HL-60/S4 treated with retinoic acid at 250 ng/mL for 4 days and 3 days (cell line): Measurements from ENCODE around the gene QKI.

Experiments used
- in situ Hi-C: fragments of 300-500 bp; cut with MboI; formaldehyde crosslinking; loops from 2 replicates; pipeline ENCODE4 v1.7.0; 2022; ENCODE audit warnings: low sequenced_read_pairs

QKI gene

GRCh38 chr6:163526346-163526745, 111.8 kb downstream of the QKI start:
- in situ Hi-C loops: no loop called here

DNA sequence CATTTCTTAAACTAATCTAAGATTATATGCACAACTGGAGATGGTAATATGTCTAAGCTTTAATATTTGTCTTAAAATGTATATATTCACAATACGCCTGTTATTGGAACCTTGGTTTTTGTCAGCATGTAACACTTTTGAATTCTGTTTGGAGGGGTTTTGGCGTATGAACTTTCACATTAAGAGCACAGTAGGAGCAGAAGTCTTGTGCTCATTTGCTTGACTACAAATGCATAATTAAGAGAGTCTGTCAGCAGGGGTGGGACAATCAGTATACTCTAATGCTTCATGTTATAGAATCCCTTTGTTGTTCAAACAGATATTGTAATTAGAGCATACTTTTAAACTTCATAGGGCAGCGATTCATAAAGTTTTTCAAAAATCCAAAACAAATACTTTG, 112.8 kb downstream of the QKI start:
- in situ Hi-C loops: no loop called here

GRCh38 chr6:163529605-163530004, 115.1 kb downstream of the QKI start:
- in situ Hi-C loops: no loop called here

GRCh38 chr6:163530406-163530805, 115.9 kb downstream of the QKI start:
- in situ Hi-C loops: no loop called here

- in situ Hi-C loops: no loop called here
These were observed 116.6 kb downstream of the QKI start for GRCh38 chr6:163531122-163531521.

GRCh38 chr6:163532526-163533078, 118.1 kb downstream of the QKI start:
- in situ Hi-C loops: no loop called here

DNA sequence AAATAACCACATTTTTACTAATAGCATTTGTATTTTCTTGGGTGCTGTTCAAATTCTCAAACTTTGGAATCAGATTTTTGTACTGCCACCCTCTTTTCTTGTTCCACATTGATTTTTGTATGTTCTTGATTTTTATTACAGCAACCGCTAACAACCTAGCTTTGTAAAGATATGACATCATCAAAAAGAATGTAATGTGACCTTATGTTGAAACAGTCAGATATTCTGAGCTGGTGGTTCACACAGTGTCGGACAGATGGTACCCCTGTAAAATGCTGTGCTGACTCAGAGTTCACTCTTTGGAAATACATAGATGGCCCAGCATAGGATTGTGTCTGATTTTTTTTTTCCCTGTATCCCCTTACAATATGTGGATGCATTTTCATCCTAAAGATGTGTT, 118.9 kb downstream of the QKI start:
- in situ Hi-C loops: no loop called here

DNA sequence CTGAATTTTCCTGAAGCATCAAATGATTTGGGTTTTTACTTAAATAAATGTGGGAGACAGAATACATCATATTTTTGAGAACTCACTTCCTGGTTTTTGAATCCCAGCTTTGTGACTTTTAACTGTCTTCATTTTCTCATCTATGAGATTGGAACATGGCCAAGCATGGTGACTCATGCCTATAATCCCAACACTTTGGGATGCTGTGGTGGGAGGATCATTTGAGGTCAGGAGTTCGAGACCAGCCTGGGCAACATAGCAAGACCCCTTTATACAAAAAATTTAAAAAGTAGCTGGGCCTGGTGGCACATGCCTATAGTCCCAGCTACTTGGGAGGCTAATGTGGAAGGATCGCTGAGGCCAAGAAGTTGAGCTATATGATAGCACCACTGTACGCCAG, 122.3 kb downstream of the QKI start:
- in situ Hi-C loops: no loop called here

DNA sequence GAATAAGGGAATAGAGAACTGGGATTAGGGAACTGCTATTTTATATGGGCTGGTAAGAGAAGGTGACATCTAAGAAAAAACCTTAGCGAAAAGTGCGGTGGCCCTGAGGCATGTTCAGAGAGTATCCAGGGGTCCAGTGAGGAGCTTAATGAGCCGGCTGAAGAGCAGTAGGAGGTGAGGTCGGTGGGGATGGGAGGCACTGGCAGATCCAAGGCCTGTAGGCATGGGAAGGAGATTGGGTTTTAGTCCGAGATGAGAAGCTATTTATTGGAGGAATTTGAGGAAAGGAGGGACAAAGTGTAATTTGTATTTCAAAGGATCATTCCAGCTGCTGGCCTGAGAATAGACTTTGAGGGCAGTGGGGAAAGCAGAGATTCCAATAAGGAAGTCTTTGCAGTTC, 123.8 kb downstream of the QKI start:
- in situ Hi-C loops: no loop called here

DNA sequence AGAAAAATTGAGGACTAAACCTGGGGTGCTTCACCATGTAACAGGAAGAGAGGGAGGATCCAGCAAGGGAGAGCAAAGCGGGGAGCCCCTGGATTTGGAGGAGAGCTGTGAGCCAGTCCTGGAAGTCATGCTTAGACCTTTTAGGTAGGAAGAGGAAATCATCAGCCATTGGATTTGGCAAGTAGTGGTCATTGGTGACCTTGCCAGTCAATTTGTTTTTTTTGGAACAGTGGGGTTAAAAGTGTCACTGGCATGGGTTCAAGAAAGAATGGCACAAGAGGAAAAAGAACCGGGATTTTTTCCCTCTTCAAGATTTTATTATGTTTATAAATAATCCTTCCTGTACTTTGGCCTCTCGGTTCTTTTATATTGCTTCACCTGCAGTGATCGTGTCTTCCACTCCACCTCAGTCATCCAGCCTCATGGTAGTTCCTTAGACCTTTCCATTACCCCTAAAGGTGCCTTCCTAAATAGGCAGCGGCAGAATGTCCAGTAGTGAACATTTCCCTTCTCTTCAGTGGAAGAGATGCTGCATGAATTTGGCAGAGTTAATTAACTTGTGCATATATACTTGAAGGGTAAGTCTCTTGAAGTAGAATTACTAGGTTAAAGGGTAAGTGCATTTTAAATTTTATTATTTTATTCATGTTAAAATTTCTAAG, 124.7 kb downstream of the QKI start:
- in situ Hi-C loops: no loop called here

- in situ Hi-C loops: no loop called here
These were observed 128.8 kb downstream of the QKI start for GRCh38 chr6:163543321-163543720.

DNA sequence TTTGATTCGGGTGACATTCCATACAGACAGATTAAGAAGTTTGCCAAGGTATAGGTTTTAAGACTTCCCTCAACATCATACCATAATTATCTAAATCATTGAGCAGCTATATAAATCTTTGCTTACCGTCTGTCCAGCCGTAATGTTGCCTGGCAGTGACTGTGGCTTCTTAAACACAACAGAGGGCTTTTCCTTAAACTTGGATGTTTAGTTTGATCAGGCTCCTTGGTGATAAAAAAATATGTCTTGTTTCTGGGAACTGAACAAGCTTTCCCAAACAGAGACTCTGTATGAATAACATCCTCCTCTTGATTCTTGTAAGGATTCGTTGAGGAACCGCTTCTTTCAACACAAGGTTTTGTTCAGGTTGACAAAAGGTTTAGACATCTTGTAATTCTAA, 130.9 kb downstream of the QKI start:
- in situ Hi-C loops: no loop called here

- in situ Hi-C loops: no loop called here
These were observed 132.8 kb downstream of the QKI start for GRCh38 chr6:163547287-163547686.

- in situ Hi-C loops: no loop called here
These were observed 134.1 kb downstream of the QKI start for GRCh38 chr6:163548624-163549023.

DNA sequence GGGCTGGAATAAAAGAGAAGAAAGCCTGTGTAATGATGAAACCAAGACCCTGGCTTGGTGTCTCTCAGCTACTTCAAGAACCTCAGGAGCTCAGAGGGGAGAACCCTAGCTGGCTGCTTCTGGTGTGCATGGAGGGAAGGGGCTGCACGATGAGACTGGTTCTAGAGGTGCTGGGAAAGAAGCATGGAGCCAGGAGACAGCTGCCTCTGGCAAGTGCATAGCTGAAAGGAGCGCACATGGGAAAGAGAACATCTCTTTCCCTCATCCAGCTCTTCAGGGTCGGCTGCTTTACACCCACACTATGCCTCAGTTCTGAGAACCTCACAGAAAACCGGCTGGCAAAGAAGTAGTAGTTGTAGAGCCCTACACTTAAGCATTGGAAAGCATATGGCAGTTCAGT, 139.5 kb downstream of the QKI start:
- in situ Hi-C loops: loop anchor here (25.0 kb wide), 1 partner anchor 367 kb away; no protein-coding TSS in a partner anchor

GRCh38 chr6:163554663-163555062, 140.1 kb downstream of the QKI start:
- in situ Hi-C loops: loop anchor here (25.0 kb wide), 1 partner anchor 367 kb away; no protein-coding TSS in a partner anchor

- in situ Hi-C loops: loop anchor here (25.0 kb wide), 1 partner anchor 372 kb away; no protein-coding TSS in a partner anchor
These were observed 145.1 kb downstream of the QKI start for GRCh38 chr6:163559661-163560060.

DNA sequence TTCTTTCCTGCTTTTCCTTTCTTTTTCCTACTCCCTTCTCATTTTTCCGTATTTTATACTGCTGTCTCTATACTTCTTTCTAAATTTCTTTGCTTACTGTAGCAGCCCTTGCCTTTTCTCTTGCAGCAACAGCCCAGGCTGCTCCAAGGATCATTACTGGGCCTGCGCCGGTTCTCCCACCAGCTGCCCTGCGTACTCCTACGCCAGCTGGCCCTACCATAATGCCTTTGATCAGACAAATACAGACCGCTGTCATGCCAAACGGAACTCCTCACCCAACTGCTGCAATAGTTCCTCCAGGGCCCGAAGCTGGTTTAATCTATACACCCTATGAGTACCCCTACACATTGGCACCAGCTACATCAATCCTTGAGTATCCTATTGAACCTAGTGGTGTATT, 148.8 kb downstream of the QKI start:
- in situ Hi-C loops: loop anchor here (25.0 kb wide), 1 partner anchor 376 kb away; no protein-coding TSS in a partner anchor

GRCh38 chr6:163564534-163564933, 150.0 kb downstream of the QKI start:
- in situ Hi-C loops: loop anchor here (25.0 kb wide), 1 partner anchor 377 kb away; no protein-coding TSS in a partner anchor

GRCh38 chr6:163565140-163565539, 150.6 kb downstream of the QKI start:
- in situ Hi-C loops: loop anchor here (25.0 kb wide), 1 partner anchor 378 kb away; no protein-coding TSS in a partner anchor

- in situ Hi-C loops: loop anchor here (25.0 kb wide), 1 partner anchor 379 kb away; no protein-coding TSS in a partner anchor
These were observed 151.5 kb downstream of the QKI start for GRCh38 chr6:163566056-163566455.

DNA sequence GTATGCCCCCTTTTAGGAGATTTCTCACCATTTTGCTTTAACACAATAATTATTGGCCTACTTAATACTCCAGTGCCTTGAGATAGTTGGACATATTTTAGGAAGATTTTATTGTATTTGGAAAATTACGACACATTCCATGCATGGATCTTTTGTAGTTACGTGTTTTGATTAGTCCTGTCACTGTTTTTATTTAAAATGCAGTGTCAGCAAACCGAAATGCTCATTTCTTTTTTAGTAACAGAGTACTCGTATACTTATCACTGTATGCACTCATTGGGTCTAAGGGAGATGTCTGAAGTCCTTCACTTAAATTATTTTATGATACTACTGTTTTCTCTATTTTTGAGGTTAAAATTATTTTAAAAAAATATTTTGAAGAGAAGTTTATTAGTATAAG, 153.8 kb downstream of the QKI start:
- in situ Hi-C loops: loop anchor here (25.0 kb wide), 1 partner anchor 381 kb away; no protein-coding TSS in a partner anchor
